ENCODE data around the gene KCNH4.

KCNH4 gene

DNA sequence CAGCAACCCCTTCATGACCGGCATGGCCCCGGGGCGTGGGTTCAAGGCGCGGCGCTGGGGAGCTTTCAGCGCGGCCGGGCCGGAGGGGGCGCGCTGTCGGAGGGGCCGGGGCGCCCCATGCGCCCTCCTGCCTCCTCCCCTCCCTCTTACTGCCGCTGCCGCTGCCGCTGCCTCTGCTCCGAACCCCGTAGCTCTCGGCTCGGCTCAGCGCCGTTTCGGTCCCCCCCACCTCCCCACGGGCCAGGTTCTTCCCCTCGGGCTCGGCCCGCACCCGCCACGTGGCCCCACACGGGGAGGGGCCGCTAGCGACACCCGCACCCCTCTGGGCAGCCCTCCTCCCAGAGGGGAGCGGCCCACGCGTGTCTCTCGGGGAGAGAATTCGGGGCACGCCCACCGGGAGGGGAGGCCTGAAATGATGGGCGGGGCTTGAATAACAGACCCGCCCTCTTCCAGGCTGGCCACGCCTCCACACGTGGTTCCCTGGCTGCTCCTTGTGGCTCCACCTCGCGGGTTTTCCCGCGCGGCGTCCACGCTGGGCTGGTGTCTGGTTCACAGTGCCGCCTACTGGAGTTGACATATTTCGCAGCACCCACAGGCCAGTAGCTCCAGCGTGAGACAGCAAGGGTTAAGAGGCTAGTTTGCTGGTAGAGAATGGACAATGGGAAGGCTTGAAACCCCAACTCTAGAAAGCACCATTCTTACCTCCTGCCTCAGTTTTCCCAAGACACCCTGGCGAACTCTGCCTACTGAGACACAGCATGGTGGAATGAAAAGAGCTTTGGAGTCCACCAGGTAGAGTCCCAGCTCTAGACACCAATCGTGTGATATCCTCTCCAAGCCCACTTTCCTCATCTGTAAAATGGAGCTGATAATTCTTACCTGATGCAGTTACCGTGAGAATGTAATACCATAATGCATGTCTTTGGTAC, at the start of gene KCNH4:
TSS of gene KCNH4 (minus strand) at position 221 of the 929 bp plus-strand sequence. CDS start at position 24, 197 bp downstream.
- TF ChIP-seq, protein P1, sequence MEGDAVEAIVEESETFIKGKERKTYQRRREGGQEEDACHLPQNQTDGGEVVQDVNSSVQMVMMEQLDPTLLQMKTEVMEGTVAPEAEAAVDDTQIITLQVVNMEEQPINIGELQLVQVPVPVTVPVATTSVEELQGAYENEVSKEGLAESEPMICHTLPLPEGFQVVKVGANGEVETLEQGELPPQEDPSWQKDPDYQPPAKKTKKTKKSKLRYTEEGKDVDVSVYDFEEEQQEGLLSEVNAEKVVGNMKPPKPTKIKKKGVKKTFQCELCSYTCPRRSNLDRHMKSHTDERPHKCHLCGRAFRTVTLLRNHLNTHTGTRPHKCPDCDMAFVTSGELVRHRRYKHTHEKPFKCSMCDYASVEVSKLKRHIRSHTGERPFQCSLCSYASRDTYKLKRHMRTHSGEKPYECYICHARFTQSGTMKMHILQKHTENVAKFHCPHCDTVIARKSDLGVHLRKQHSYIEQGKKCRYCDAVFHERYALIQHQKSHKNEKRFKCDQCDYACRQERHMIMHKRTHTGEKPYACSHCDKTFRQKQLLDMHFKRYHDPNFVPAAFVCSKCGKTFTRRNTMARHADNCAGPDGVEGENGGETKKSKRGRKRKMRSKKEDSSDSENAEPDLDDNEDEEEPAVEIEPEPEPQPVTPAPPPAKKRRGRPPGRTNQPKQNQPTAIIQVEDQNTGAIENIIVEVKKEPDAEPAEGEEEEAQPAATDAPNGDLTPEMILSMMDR (IDR thresholded peaks at IDR 0.05; ENCODE audit: poor library complexity, severe bottlenecking), result peak; percentile 57
- Histone ChIP-seq H3K27me3 (ENCODE audit: insufficient read depth, poor library complexity, severe bottlenecking) (peaks cover 28% of the 10 kb centered on the region), H3K9me3 (ENCODE audit: severe bottlenecking) (no peaks in the 10 kb centered on the region), H3K4me1 (ENCODE audit: insufficient read depth, poor library complexity, severe bottlenecking) (no peaks in the 10 kb centered on the region), H3K36me3 (ENCODE audit: low read depth) (no peaks in the 10 kb centered on the region), H3K4me3 (ENCODE audit: severe bottlenecking) (peak within 1 kb of the TSS; percentile 23), H3K27ac (ENCODE audit: poor library complexity, severe bottlenecking) (no peak within 1 kb of the TSS)
- peak; percentile 47 for ATAC-seq (ENCODE audit: low read depth)
- no peak for DNase-seq (ENCODE audit: low spot score)

DNA sequence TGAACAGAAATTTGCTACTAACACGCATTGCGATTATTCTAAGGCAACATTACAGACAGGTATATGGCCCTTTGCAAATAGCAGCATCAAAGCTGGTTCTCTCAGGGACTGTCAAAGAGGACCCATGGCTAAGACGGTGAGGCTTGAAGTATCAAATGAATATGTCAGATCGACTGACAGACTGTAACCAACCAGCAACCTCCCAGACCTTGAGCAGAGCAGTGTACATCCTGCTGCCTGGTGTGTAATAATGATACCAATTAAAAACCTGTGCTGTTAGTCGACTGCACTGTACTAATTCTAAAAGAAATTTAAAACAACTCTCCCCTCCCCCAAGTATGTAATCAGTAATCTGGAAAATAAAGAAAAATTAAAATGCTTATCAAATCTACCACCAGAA, 49.3 kb upstream of the KCNH4 start:
- Histone ChIP-seq H3K9me3 (ENCODE audit: severe bottlenecking) (no peaks in the 10 kb centered on the region), H3K4me3 (ENCODE audit: severe bottlenecking) (no peak overlapping the region), H3K27me3 (ENCODE audit: insufficient read depth, poor library complexity, severe bottlenecking) (no peaks in the 10 kb centered on the region), H3K36me3 (ENCODE audit: low read depth) (peaks cover 4% of the 10 kb centered on the region; the same call in 1 of the 2 replicates), H3K4me1 (ENCODE audit: insufficient read depth, poor library complexity, severe bottlenecking) (peaks cover 3% of the 10 kb centered on the region), H3K27ac (ENCODE audit: poor library complexity, severe bottlenecking) (no peak overlapping the region)
- ATAC-seq (ENCODE audit: low read depth), result no peak
- DNase-seq (ENCODE audit: low spot score), result no peak
- TF ChIP-seq, protein P1 (IDR thresholded peaks at IDR 0.05; ENCODE audit: poor library complexity, severe bottlenecking), result no peak

GRCh38 chr17:42227849-42228700, 47.1 kb upstream of the KCNH4 start:
- ATAC-seq (ENCODE audit: low read depth), result no peak
- no peaks in the 10 kb centered on the region for H3K27me3 ChIP-seq (ENCODE audit: insufficient read depth, poor library complexity, severe bottlenecking)
- TF ChIP-seq, protein P1 (IDR thresholded peaks at IDR 0.05; ENCODE audit: poor library complexity, severe bottlenecking), result no peak
- no peak overlapping the region for H3K27ac ChIP-seq (ENCODE audit: poor library complexity, severe bottlenecking)
- no peak overlapping the region for H3K4me3 ChIP-seq (ENCODE audit: severe bottlenecking)
- H3K36me3 ChIP-seq (ENCODE audit: low read depth), result peaks cover 6% of the 10 kb centered on the region; the same call in 1 of the 2 replicates
- H3K9me3 ChIP-seq (ENCODE audit: severe bottlenecking), result no peaks in the 10 kb centered on the region
- no peaks in the 10 kb centered on the region for H3K4me1 ChIP-seq (ENCODE audit: insufficient read depth, poor library complexity, severe bottlenecking)
- DNase-seq (ENCODE audit: low spot score), result no peak

GRCh38 chr17:42225646-42226045, 44.7 kb upstream of the KCNH4 start:
- TF ChIP-seq, protein P1 (IDR thresholded peaks at IDR 0.05; ENCODE audit: poor library complexity, severe bottlenecking), result no peak
- Histone ChIP-seq H3K36me3 (ENCODE audit: low read depth) (peaks cover 6% of the 10 kb centered on the region), H3K4me1 (ENCODE audit: insufficient read depth, poor library complexity, severe bottlenecking) (no peaks in the 10 kb centered on the region), H3K27me3 (ENCODE audit: insufficient read depth, poor library complexity, severe bottlenecking) (no peaks in the 10 kb centered on the region), H3K9me3 (ENCODE audit: severe bottlenecking) (no peaks in the 10 kb centered on the region), H3K4me3 (ENCODE audit: severe bottlenecking) (no peak overlapping the region), H3K27ac (ENCODE audit: poor library complexity, severe bottlenecking) (no peak overlapping the region)
- ATAC-seq (ENCODE audit: low read depth) (no peak), DNase-seq (ENCODE audit: low spot score) (no peak)
